GM18907 (cell line): ENCODE measurements around the gene NXPH3.

ENCODE experiments used
- ATAC-seq: cut with Tn5 transposase; IDR thresholded peaks from one replicate; pipeline ENCODE4 v1.9.1; 2021; ENCODE audit warnings: mild to moderate bottlenecking, moderate library complexity; ENCODE audit not compliant: unreplicated experiment

NXPH3 gene

DNA sequence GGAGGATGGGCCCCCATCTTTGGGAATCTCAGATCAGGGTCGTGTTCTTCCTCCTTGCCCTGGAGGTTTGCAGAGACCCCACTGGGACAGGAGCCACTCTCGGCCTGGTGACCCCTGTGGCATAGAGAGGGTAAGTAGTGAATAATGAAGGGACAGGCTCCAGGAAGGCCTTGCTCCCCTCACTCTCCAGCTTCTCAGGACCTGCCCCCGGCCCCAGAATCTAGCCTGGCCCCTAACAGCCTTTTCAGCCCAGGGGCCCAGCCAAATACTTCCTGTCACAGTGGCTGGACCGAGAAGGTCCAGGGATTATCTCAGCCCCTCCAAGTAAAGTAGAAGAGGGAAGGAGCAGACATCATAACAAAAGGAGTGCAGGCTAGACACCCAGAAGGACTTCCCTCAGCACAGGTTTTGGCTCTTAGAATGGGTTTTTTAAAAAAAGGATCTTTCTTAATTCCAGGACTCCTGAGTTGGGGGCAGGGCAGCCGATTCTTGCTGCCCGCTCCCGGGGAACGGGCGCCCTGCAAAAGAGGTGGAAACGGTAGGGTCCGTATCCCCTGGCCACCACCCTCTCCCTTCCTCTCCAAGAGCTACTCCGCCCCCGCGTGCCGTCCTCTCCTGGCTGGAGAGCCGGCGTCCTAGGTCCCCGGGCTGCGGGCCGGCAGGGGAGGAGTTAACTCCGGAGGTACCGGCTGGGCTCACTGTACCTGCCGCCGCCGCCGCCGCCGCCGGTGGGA is 559 bp upstream of the NXPH3 start:
- no peak for ATAC-seq

DNA sequence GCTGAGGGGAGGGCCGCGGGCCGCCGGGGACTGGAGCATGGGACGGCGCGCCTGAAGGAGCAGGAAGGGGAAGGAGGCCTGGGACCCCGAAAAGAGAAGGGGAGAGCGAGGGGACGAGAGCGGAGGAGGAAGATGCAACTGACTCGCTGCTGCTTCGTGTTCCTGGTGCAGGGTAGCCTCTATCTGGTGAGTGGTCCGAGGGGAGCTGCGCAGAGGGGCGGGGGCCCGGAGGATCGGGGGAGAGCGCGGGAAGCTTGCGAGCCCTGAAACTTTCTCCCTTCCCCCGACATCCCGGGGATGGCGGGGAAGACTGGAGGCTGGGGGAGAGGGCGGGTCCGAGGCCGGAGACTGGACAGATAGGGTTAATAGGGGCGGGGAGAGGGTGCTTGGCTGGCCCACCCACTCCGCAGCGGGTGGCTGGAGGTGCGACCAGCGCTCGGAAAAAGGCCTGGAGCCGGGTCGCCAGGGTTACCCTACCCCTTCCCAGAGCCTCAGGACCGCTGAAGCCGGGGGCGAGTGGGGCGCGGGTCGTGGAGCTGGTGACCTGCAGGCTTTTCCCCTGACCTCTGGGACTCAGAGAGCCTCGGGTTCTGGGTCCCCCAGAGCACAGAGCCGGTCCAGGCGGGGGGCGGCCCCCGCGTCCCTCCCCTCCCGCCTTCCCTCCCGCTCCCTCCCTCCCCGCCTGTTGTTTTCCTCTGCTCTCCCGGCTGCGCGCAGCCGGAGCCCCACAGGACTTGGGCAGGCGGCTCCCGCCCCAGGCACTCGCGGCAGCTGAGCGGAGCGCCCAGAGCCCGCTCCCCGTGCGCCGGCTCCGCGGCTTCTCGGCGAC is 631 bp downstream of the NXPH3 start:
- no peak for ATAC-seq

DNA sequence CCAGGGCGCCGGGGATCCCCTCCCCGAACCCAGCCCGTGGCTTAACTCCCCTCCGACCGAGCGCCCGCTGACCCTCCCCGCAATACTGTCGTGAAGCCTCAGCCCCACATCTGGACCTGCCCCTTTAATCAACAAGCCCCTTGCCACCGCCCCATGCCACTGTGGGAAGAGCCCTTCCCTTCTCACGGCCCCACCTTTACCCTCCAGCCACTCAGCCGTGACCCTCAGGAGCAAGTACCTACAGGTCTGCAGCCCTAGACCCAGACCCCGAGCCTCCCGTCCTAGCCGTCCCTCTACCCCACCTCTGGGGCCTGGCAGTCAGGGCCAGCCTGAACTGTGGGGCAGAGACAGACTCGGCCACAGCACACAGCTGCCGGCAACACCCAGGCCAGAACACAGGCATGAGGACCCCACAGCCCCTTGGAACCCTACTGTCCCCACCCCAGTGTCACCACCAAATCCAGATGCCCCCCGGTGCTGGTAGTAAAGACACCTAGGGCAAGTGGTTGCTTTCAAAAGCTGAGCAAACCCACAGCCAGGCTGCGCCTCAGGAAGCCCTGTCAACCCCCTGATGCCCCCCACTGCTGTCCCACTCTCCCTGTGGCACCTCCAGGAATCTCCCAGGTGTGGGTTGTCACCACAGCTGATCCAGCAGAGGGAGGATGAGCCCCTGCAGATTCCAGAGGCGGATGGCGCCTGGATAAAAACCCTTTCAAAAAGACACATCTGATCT is 1.4 kb downstream of the NXPH3 start:
- no peak for ATAC-seq

DNA sequence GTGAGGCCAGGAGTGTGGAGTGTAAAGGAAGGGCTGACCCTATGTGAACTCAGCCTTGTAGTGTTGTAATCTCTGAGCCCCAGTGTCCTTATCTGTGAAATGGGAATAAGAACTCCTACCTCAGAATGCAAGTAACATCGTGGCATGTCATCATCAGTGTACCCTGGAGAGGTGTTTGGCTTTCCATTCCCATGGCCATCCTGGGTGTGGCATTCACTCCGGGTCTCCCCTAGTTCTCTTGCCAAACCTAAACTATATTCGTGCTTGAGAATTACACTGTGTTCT is 1.9 kb downstream of the NXPH3 start:
- ATAC-seq: no peak

DNA sequence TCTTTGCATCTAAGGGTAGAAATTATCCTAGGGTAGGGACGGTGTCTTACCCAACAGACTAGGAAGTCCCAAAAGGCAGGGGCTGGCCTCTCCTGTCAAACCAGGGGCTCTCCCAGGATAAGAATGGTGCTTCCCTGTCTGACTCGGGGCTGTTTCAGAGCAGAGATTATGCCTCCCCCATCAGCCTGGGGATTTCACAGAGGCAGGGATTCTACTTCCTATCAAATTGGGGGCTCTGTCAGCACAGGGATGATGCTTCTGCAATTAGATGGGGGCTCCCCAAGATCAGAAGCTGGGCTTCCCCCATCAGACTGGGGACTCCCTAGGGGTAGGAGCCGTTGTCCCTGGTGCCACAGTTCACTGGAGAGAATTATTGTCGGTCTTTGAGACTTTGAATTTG is 2.3 kb downstream of the NXPH3 start:
- ATAC-seq: no peak

DNA sequence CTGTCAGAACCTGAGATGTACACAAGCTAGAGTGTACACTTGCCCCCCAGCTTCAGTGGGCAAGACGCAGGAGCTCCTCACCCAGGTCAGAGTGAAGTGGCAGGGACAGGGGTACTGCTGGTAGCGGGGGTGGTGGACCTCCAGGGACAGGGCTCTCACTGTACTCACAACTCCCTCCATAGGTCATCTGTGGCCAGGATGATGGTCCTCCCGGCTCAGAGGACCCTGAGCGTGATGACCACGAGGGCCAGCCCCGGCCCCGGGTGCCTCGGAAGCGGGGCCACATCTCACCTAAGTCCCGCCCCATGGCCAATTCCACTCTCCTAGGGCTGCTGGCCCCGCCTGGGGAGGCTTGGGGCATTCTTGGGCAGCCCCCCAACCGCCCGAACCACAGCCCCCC is 2.7 kb downstream of the NXPH3 start:
- no peak for ATAC-seq

DNA sequence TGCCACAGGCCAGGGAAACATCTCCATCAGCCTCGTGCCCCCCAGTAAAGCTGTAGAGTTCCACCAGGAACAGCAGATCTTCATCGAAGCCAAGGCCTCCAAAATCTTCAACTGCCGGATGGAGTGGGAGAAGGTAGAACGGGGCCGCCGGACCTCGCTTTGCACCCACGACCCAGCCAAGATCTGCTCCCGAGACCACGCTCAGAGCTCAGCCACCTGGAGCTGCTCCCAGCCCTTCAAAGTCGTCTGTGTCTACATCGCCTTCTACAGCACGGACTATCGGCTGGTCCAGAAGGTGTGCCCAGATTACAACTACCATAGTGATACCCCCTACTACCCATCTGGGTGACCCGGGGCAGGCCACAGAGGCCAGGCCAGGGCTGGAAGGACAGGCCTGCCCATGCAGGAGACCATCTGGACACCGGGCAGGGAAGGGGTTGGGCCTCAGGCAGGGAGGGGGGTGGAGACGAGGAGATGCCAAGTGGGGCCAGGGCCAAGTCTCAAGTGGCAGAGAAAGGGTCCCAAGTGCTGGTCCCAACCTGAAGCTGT is 3.4 kb downstream of the NXPH3 start:
- no peak for ATAC-seq

DNA sequence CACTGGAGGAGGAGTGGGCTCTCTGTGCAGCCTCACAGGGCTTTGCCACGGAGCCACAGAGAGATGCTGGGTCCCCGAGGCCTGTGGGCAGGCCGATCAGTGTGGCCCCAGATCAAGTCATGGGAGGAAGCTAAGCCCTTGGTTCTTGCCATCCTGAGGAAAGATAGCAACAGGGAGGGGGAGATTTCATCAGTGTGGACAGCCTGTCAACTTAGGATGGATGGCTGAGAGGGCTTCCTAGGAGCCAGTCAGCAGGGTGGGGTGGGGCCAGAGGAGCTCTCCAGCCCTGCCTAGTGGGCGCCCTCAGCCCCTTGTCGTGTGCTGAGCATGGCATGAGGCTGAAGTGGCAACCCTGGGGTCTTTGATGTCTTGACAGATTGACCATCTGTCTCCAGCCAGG is 3.9 kb downstream of the NXPH3 start:
- ATAC-seq: no peak

DNA sequence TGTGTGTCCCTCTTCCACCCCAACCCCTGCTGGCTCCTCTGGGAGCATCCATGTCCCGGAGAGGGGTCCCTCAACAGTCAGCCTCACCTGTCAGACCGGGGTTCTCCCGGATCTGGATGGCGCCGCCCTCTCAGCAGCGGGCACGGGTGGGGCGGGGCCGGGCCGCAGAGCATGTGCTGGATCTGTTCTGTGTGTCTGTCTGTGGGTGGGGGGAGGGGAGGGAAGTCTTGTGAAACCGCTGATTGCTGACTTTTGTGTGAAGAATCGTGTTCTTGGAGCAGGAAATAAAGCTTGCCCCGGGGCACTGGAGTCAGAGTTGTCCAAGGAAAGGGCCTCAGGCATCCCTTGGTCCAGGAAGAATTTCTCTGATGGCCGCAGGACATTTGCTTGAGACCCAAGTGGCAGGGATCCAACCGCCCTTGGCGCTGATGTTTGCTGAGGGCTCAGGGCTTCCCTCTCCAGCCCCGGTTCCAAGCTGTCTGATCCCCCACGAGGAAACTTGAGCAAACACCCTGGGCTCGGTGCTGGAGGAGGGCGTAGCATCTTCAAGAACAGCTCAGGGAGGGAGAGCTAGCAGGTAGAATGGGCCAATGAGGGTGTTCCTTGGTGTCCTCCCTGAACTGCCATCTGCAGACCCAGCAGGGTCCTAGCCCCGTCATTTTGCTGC is 4.5 kb downstream of the NXPH3 start:
- ATAC-seq: no peak

DNA sequence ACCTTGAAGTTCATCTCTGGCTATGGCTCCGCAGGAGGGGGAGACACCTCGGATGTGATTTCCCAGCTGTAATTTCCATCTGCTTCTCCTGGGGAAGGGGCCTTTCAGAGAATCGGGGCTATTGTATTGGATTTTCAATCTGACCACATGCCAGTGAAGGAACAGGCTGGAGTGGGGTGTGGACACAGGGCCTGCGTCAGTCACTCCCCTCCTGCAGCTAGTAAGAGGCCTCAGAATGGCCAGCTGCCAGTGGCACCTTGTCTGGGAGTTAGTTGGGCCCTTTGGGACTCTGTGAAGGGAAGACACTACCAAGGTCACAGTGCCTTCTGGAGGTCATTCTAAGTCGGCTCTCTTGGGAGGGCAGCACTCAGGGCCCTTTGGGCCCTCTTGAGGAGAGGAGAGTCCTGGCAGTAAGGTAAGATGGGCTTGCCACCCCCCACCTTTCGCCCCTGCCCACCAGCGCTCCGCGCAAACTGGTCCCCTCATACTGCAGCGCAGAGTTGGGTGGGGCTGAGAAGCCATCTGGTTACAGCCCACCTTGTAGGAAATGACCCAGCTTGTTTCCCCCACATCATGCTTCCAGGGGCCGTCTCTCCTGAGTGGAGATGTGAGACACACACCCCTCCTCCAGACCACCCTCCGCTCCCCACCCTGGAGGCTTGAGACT is 5.4 kb downstream of the NXPH3 start:
- ATAC-seq: no peak

DNA sequence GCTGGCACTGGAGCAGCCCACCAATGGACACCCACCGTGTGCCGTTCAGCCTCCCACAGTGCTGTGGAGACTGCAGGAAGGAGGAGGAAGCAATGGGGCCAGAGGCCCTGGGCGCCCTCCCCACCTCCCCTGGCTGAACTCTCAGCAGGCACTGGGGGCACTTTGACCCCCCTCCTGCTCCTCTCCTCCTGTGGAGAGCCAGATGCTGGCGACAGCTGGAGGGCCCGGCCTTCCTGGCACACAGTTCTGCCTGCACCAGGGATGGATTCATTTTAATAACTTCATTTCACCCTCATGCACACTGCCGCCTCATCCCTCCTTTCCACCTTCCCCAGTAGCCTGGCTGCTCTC is 6.0 kb downstream of the NXPH3 start:
- no peak for ATAC-seq

DNA sequence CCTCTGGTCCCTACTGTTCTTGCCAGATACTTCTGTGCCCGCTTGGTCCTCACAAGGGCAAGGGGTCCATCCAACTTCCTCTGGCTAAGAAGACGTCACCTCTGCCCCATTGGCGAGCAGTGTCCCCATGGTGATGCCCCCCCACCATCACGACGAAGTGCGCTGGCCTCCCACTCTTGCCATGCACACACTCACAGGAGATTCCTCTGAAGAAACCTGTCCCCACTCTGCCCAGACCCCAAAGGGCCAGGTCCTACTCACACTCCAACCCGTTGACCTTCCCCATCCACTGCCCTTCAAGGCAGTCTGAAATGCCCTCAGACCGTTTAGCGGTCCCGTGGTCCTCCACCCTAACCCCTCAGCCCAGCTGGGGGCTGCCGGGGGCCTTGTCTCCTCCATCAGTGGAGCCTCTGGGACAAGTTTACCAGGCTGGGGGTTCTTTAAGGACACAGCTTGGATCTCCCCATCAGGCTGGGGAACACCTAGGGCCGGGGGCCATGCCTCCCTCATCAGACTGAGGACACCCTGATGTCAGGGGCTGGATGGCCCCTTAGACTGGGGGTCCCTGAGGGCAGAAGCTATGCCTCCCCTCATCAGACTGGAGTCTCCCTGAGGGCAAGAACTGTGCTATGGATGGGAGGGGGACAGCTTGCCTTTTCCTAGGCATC is 6.5 kb downstream of the NXPH3 start:
- ATAC-seq: no peak

DNA sequence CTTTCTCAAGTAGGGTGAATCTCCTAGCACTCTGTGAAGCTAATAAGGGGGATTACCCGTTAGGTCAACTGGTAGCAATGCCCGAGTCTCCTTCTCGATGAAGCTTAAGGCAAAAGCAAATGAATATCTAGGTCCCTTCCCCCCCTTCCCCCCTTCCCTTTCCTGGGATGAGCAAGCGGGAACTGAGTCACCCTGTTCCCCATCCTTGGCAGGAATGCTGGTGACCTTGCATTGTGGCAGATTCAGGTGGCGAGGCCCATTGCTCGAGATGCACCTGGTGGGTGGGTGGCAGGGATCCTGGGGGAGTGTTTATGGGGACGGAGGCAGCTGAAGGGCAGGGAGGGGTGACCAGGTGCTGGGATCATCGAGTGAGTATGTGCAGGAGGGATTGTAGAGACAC is 7.1 kb downstream of the NXPH3 start:
- ATAC-seq: no peak

DNA sequence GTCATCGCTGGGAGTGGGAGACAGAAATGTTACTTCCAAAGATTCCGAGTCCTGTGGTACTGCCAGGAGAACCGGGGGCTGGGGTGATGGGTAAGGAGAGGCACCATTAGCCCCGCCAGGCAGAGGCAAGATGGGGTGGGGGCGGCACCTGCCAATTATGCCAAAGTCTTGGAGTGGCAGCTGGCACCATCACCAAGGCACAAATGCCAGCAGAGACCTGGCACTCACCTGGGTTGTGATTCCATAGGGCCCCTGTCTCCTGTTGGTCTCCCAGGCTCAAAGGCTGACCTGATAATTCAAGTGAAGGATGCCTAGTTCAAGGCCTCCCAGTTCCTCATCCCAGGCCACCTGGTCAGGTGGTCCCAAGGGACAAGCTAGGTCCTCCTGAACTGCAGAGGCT is 7.6 kb downstream of the NXPH3 start:
- no peak for ATAC-seq

DNA sequence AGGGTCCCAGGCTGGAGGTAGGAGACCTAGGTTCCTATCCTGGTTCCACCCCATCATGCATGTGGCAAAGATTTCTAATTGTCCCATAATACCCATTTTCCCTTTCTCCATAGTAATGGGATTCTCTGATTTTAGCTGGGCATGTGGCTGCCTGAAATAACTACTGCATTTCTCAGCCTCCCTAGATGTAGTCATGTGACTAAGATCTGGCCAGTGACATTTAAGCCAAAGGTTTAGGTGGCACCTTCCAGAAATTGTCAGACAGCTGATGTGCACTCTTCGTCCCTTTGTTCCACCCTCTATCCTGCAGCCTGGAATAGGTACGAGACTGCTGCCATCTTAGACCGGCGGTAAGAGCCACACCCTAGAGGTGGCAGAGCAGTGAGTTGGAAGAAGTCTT is 8.2 kb downstream of the NXPH3 start:
- ATAC-seq: no peak

DNA sequence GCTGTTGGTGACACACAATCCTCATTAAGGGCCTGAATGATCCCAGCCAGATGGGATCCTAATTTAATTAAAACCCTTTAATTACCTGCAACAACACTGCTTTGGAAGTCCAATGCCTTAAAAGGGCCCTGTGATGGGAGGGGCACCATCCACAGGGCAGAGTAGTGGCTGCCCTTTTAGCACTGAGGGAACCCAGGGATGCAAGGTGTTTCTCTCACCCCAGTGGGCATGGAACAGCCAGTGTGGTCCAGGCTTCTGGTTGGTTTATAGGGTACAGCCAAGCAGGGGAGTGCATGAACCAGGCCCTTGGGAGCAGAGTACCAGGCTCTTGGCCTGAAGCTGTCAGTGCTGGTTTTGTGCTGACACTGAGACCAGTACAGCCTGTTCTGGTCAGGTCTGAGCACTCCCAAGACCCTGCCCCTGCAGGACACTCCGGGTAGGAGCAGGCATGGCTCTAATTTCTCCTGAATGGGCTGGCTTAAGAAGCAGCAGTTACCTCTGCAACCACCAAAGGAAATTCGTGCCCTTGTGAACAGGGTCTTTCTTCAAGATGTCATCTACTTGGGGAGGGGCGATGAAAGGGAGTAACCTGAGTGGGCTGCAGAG is 9.9 kb downstream of the NXPH3 start:
- ATAC-seq: no peak

DNA sequence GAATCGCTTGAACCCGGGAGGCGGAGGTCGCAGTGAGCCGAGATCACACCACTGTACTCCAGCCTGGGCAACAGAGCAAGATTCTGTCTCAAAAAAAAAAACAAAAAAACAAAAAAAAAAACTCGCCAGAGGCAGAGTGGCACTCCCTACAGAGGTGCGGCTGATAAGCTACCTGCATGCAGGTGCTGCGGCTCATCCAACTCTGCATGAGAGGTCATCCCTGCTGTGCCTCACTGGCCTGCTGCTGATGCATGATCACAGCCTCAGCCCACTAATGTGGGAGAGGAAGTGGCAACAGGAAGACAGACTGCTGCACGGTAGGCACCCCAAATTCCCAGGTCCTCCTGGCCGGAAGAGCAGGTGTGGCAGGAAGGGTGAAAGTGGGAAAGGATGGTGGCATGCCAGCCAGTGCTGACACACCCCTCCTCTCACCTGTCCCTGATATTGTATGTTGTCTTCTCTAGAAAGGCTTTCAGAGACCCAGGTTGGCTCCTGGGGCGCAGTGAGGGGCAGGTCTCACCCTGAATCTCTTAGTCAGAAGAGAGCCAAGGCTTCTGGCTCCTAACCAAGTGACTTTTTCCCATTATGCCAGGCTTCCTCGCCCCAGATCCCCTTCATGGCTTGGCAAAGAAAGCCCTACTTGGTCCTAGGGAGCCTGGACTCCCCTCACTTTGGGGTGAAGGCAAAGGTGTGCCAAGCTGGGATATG is 11.8 kb downstream of the NXPH3 start:
- no peak for ATAC-seq

DNA sequence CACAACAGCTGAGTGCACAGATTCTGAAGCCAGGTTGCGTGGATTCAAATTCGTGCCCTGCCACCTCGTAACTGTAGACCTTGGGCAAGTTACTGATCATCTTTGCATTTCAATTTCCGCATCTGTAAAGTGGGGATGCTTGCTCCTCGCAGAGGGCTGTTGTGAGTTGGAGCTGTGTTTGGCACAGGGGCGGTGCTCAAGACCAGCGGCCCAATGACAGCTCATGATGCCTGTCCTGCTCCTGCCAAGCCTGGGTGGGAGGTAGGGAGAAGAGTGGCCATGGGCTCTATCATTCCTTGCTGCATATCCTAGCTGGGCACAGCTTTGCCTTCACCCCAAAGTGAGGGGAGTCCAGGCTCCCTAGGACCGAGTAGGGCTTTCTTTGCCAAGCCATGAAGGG is 12.6 kb downstream of the NXPH3 start:
- ATAC-seq: no peak
